ENCODE measurements around the gene MESP2.

GRCh38 chr15:89792106-89792805 is 16.1 kb downstream of the MESP2 start:
- TF ChIP-seq POLR2A (IDR thresholded peaks at IDR 0.05; ENCODE audit: low read depth, low read length) (no peak), POLR2AphosphoS5 (IDR thresholded peaks at IDR 0.05; ENCODE audit: low read depth, low read length) (no peak)
